Liver (tissue), 9 donors: ENCODE data around the gene NPIPB2. TPM values are rescaled to one million over a fixed set of nuclear protein-coding genes. Genes with fewer than 3 reads are reported as not detected.

ENCODE experiments used
- DNase-seq: peaks from one replicate; pipeline ENCODE4 v3.0.0-alpha.2; 2017; ENCODE audit warnings: low spot score
- H3K27ac ChIP-seq, 2 donors: one replicate each; pipeline ENCODE4 v1.7.0; 2013; ENCODE audit warnings: inconsistent platforms in 2 of 2, low read length in 2 of 2, control low read depth in 1 of 2, low read depth in 1 of 2, mild to moderate bottlenecking in 1 of 2
- H3K27me3 ChIP-seq, 4 donors: one replicate each; pipeline versions ENCODE4 v1.6.1 to v1.7.0; 2013; ENCODE audit warnings: low read length in 3 of 4, inconsistent platforms in 1 of 4, mild to moderate bottlenecking in 1 of 4, moderate library complexity in 1 of 4; ENCODE audit not compliant: control insufficient read depth in 4 of 4, insufficient read depth in 4 of 4
- H3K36me3 ChIP-seq, 4 donors: one replicate each; pipeline versions ENCODE4 v1.6.1 to v1.7.0; 2013; ENCODE audit warnings: low read length in 3 of 4, mild to moderate bottlenecking in 3 of 4, low read depth in 1 of 4, moderate library complexity in 1 of 4; ENCODE audit not compliant: control insufficient read depth in 4 of 4, insufficient read depth in 3 of 4
- H3K4me1 ChIP-seq, 4 donors: one replicate each; pipeline versions ENCODE4 v1.6.1 to v1.7.0; 2013; ENCODE audit warnings: low read length in 3 of 4, mild to moderate bottlenecking in 3 of 4, moderate library complexity in 1 of 4; ENCODE audit not compliant: control insufficient read depth in 4 of 4, insufficient read depth in 4 of 4
- H3K4me3 ChIP-seq, 3 donors: one replicate each; pipeline versions ENCODE4 v1.6.1 to v1.7.0; 2013; ENCODE audit warnings: low read length in 3 of 3, control low read depth in 1 of 3, low read depth in 1 of 3, mild to moderate bottlenecking in 1 of 3
- H3K9ac ChIP-seq, 2 donors: one replicate each; pipeline ENCODE4 v1.7.0; 2013; ENCODE audit warnings: low read length in 2 of 2, mild to moderate bottlenecking in 2 of 2, moderate library complexity in 2 of 2, control low read depth in 1 of 2, low read depth in 1 of 2
- H3K9me3 ChIP-seq, 4 donors: one replicate each; pipeline versions ENCODE4 v1.6.1 to v1.7.0; 2013; ENCODE audit warnings: low read length in 3 of 4; ENCODE audit not compliant: control insufficient read depth in 4 of 4
- EGR1 ChIP-seq, 2 donors: IDR thresholded peaks; 2 replicates each; pipeline ENCODE4 v1.6.1; 2016 to 2018; ENCODE audit warnings: antibody characterized with exemption in 2 of 2, low read depth in 2 of 2
- FOXA1 ChIP-seq: IDR thresholded peaks from 2 replicates; pipeline ENCODE4 v1.6.1; 2016; ENCODE audit warnings: antibody characterized with exemption
- FOXA2 ChIP-seq: IDR thresholded peaks from 2 replicates; pipeline ENCODE4 v1.6.1; 2016; ENCODE audit warnings: antibody characterized with exemption
- GABPA ChIP-seq, 2 donors: IDR thresholded peaks in 1 of 2; conservative IDR thresholded peaks in 1 of 2; 2 replicates each; pipeline ENCODE4 v1.6.1; 2016; ENCODE audit warnings: antibody characterized with exemption in 2 of 2, mild to moderate bottlenecking in 1 of 2, moderate library complexity in 1 of 2
- HNF4G ChIP-seq: IDR thresholded peaks from 2 replicates; pipeline ENCODE4 v1.6.1; 2016; ENCODE audit warnings: antibody characterized with exemption
- JUND ChIP-seq, 2 donors: IDR thresholded peaks; 2 replicates each; pipeline ENCODE4 v1.6.1; 2016; ENCODE audit warnings: antibody characterized with exemption in 2 of 2
- MAX ChIP-seq: IDR thresholded peaks from 2 replicates; pipeline ENCODE4 v1.6.1; 2016; ENCODE audit warnings: antibody characterized with exemption
- NR2F2 ChIP-seq: IDR thresholded peaks from 2 replicates; pipeline ENCODE4 v1.6.1; 2016; ENCODE audit warnings: antibody characterized with exemption
- RAD21 ChIP-seq, 2 donors: IDR thresholded peaks; 2 replicates each; pipeline ENCODE4 v1.6.1; 2016; ENCODE audit warnings: antibody characterized with exemption in 2 of 2, mild to moderate bottlenecking in 2 of 2
- REST ChIP-seq: IDR thresholded peaks from 2 replicates; pipeline ENCODE4 v1.6.1; 2016; ENCODE audit warnings: antibody characterized with exemption, mild to moderate bottlenecking
- RXRA ChIP-seq, 2 donors: IDR thresholded peaks; 2 replicates each; pipeline ENCODE4 v1.6.1; 2017 to 2018; ENCODE audit warnings: antibody characterized with exemption in 2 of 2, mild to moderate bottlenecking in 1 of 2
- SP1 ChIP-seq: IDR thresholded peaks from 2 replicates; pipeline ENCODE4 v1.6.1; 2018; ENCODE audit warnings: antibody characterized with exemption, mild to moderate bottlenecking
- TAF1 ChIP-seq: conservative IDR thresholded peaks from 2 replicates; pipeline ENCODE4 v1.6.1; 2016; ENCODE audit warnings: antibody characterized with exemption, mild to moderate bottlenecking
- YY1 ChIP-seq: IDR thresholded peaks from 2 replicates; pipeline ENCODE4 v1.6.1; 2016; ENCODE audit warnings: antibody characterized with exemption, mild to moderate bottlenecking
- WGBS: extraction: QIAGEN DNeasy Blood & Tissue Kit; methylation state at CpG from one replicate; pipeline ENCODE4 v1.1.7; 2013; 5-methylcytosine and 5-hydroxymethylcytosine counted together
- polyA plus RNA-seq, 2 donors: library from polyadenylated mRNA; stranded (reverse) in 1 of 2; unstranded in 1 of 2; fragments of 200-250 nt in 1 of 2; fragments of >200 nt in 1 of 2; fragmentation: Nextera tagmentation in 1 of 2; extraction: Ambion mirVana in 1 of 2; gene quantifications; one replicate each; pipeline versions ENCODE4 v1.2.1 to v1.2.3, GENCODE V29; 2013 to 2015
- total RNA-seq, 2 donors: library from RNA; depleted of rRNA; stranded (reverse); fragments of >200 nt; gene quantifications; one replicate each; pipeline ENCODE4 v1.2.3, GENCODE V29; 2014
- TF ChIP-seq, protein P1 (sequence below): fragments of 150-350 bp; IDR thresholded peaks from 2 replicates; pipeline ENCODE4 v1.5.1; 2017; ENCODE audit warnings: improper control_type of control experiment, low read depth, low read length; ENCODE audit not compliant: missing input control
- TF ChIP-seq, protein P2 (sequence below): IDR thresholded peaks from 2 replicates; pipeline ENCODE4 v1.6.1; 2016; ENCODE audit warnings: antibody characterized with exemption
- donor health status: healthy.
- donor health status: healthy.
- donor health status: healthy.
- donor health status: healthy.
- donor health status: healthy.

NPIPB2 gene
- total and polyA plus RNA-seq, 4 donors, result 0.75 to 4.9 (median 3.3) TPM

GRCh38 chr16:11950388-11950787 is 8.5 kb upstream of the NPIPB2 start:
- no peaks in the 10 kb centered on the region for H3K36me3 ChIP-seq
- no peaks in the 10 kb centered on the region for H3K27me3 ChIP-seq
- H3K27ac ChIP-seq, result no peak overlapping the region
- H3K4me3 ChIP-seq, result no peak overlapping the region
- no peak for DNase-seq
- H3K9ac ChIP-seq, result no peak overlapping the region
- H3K9me3 ChIP-seq, result no peaks in the 10 kb centered on the region
- TF ChIP-seq MAX, result no peak
- TF ChIP-seq GABPA (IDR thresholded peaks at IDR 0.05 in 1 of 2, conservative IDR thresholded peaks at IDR 0.05 in 1 of 2), result no peak
- no peak for TF ChIP-seq TAF1
- no peak for TF ChIP-seq JUND (IDR thresholded peaks at IDR 0.05)
- TF ChIP-seq YY1, result no peak
- no peak for TF ChIP-seq FOXA2
- TF ChIP-seq SP1, result no peak
- no peak for TF ChIP-seq FOXA1
- TF ChIP-seq RAD21 (IDR thresholded peaks at IDR 0.05), result no peak
- no peak for TF ChIP-seq RXRA (IDR thresholded peaks at IDR 0.05)
- TF ChIP-seq REST, result no peak
- WGBS, result 92% methylated on average over 5 of the region's 5 CpGs
- no peaks in the 10 kb centered on the region for H3K4me1 ChIP-seq

GRCh38 chr16:11949527-11949926 is 7.7 kb upstream of the NPIPB2 start:
- no peaks in the 10 kb centered on the region for H3K36me3 ChIP-seq
- no peak overlapping the region for H3K4me3 ChIP-seq
- no peak for DNase-seq
- H3K9ac ChIP-seq, result no peak overlapping the region
- H3K27ac ChIP-seq, result no peak overlapping the region
- WGBS, result 22% methylated on average over 4 of the region's 4 CpGs
- no peaks in the 10 kb centered on the region for H3K9me3 ChIP-seq
- no peaks in the 10 kb centered on the region for H3K4me1 ChIP-seq
- no peak for TF ChIP-seq EGR1 (IDR thresholded peaks at IDR 0.05; ENCODE audit: low read depth in 2 of 2)
- TF ChIP-seq, protein P1, sequence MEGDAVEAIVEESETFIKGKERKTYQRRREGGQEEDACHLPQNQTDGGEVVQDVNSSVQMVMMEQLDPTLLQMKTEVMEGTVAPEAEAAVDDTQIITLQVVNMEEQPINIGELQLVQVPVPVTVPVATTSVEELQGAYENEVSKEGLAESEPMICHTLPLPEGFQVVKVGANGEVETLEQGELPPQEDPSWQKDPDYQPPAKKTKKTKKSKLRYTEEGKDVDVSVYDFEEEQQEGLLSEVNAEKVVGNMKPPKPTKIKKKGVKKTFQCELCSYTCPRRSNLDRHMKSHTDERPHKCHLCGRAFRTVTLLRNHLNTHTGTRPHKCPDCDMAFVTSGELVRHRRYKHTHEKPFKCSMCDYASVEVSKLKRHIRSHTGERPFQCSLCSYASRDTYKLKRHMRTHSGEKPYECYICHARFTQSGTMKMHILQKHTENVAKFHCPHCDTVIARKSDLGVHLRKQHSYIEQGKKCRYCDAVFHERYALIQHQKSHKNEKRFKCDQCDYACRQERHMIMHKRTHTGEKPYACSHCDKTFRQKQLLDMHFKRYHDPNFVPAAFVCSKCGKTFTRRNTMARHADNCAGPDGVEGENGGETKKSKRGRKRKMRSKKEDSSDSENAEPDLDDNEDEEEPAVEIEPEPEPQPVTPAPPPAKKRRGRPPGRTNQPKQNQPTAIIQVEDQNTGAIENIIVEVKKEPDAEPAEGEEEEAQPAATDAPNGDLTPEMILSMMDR, result peak; percentile 35
- TF ChIP-seq GABPA (IDR thresholded peaks at IDR 0.05 in 1 of 2, conservative IDR thresholded peaks at IDR 0.05 in 1 of 2), result no peak
- TF ChIP-seq RAD21 (IDR thresholded peaks at IDR 0.05), result peak; percentile 77 to 81
- no peak for TF ChIP-seq MAX
- no peak for TF ChIP-seq HNF4G
- TF ChIP-seq, protein P2, sequence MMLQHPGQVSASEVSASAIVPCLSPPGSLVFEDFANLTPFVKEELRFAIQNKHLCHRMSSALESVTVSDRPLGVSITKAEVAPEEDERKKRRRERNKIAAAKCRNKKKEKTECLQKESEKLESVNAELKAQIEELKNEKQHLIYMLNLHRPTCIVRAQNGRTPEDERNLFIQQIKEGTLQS, result no peak
- TF ChIP-seq NR2F2, result no peak
- no peak for TF ChIP-seq SP1
- no peaks in the 10 kb centered on the region for H3K27me3 ChIP-seq
